Sigmoid colon (tissue), 4 donors: Measurements from ENCODE around the gene MSTN.

Experiments
- POLR2A ChIP-seq, 2 donors: fragments of 450-650 bp; IDR thresholded peaks; one replicate each; pipeline ENCODE4 v1.6.1; 2016; ENCODE audit warnings: antibody characterized with exemption in 2 of 2, mild to moderate bottlenecking in 2 of 2, moderate library complexity in 2 of 2
- POLR2AphosphoS5 ChIP-seq, 4 donors: sonication (generic); formaldehyde crosslinking; IDR thresholded peaks; one replicate each; pipeline ENCODE4 v1.6.1; 2017; ENCODE audit warnings: antibody characterized with exemption in 4 of 4
- TF ChIP-seq, protein P1 (sequence below), 4 experiments: fragments of 450-650 bp in 3 of 4; fragments of 200-600 bp in 1 of 4; IDR thresholded peaks; one replicate each; pipeline ENCODE4 v1.5.1; 2016 to 2019; ENCODE audit warnings: antibody characterized with exemption in 4 of 4, mild to moderate bottlenecking in 3 of 4, moderate library complexity in 2 of 4

DNA sequence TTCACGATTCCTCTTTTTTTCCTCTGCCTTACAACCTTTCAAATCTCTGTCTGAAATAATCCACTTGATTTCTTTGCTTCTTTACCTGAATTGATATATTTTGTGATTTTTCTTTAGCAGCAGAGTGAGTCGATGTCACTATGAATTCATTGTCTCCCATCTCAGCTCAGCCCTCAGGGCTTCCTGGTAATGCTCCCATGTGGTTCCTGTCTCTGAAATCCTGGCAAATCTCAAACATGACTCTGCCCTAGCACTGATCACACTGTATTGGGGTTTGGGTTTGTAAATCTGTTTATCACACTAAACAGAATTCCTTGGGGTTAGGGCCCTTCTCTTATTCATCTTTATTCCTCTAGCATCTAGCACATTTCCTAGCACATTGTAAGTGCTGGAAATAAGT, 43.0 kb upstream of the MSTN start:
- TF ChIP-seq, protein P1, sequence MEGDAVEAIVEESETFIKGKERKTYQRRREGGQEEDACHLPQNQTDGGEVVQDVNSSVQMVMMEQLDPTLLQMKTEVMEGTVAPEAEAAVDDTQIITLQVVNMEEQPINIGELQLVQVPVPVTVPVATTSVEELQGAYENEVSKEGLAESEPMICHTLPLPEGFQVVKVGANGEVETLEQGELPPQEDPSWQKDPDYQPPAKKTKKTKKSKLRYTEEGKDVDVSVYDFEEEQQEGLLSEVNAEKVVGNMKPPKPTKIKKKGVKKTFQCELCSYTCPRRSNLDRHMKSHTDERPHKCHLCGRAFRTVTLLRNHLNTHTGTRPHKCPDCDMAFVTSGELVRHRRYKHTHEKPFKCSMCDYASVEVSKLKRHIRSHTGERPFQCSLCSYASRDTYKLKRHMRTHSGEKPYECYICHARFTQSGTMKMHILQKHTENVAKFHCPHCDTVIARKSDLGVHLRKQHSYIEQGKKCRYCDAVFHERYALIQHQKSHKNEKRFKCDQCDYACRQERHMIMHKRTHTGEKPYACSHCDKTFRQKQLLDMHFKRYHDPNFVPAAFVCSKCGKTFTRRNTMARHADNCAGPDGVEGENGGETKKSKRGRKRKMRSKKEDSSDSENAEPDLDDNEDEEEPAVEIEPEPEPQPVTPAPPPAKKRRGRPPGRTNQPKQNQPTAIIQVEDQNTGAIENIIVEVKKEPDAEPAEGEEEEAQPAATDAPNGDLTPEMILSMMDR (IDR thresholded peaks at IDR 0.05), result no peak
- no peak for TF ChIP-seq POLR2AphosphoS5 (IDR thresholded peaks at IDR 0.05)
- TF ChIP-seq POLR2A (IDR thresholded peaks at IDR 0.05), result no peak
